ENCODE measurements around the gene CACNA1G.

Gene CACNA1G

GRCh38 chr17:50578173-50578572 is 17.7 kb downstream of the CACNA1G start:
- TF ChIP-seq CTCF (conservative IDR thresholded peaks at IDR 0.05; ENCODE audit: low read length), result no peak
- TF ChIP-seq EZH2phosphoT487 (IDR thresholded peaks at IDR 0.05; ENCODE audit: borderline replicate concordance), result no peak

GRCh38 chr17:50579399-50579798 is 18.9 kb downstream of the CACNA1G start:
- no peaks in the 10 kb centered on the region for H4K20me1 ChIP-seq (ENCODE audit: insufficient read depth, low read length, poor library complexity, severe bottlenecking)
- no peaks in the 10 kb centered on the region for H3K27me3 ChIP-seq (ENCODE audit: insufficient read depth, low read length, poor library complexity, severe bottlenecking)
- H3K4me1 ChIP-seq (ENCODE audit: insufficient read depth, low read length, poor library complexity, severe bottlenecking), result no peaks in the 10 kb centered on the region
- no peaks in the 10 kb centered on the region for H3K9me2 ChIP-seq (replicated peaks; ENCODE audit: low read depth, low read length)
- no peak for TF ChIP-seq EZH2phosphoT487 (IDR thresholded peaks at IDR 0.05; ENCODE audit: borderline replicate concordance)
- TF ChIP-seq CTCF (conservative IDR thresholded peaks at IDR 0.05; ENCODE audit: low read length), result no peak
- no peaks in the 10 kb centered on the region for H3F3A ChIP-seq (ENCODE audit: low read depth)
- H3K9ac ChIP-seq (ENCODE audit: low read depth, low read length, poor library complexity, severe bottlenecking), result no peak overlapping the region
- no peaks in the 10 kb centered on the region for H3K36me3 ChIP-seq (ENCODE audit: insufficient read depth, low read length)
- H2AFZ ChIP-seq (ENCODE audit: low read length), result no peak overlapping the region
- no peak overlapping the region for H3K4me2 ChIP-seq (ENCODE audit: low read depth, low read length, poor library complexity, severe bottlenecking)
- H3K79me2 ChIP-seq (ENCODE audit: insufficient read depth, low read length), result no peaks in the 10 kb centered on the region
- H3K9me3 ChIP-seq (ENCODE audit: insufficient read depth, low read depth, low read length), result no peaks in the 10 kb centered on the region
- no peak overlapping the region for H3K4me3 ChIP-seq (ENCODE audit: low read length, poor library complexity, severe bottlenecking)

More at GRCh38 chr17:50578173-50578572, 17.7 kb downstream of the CACNA1G start:
- Histone ChIP-seq H3K9ac (ENCODE audit: low read depth, low read length, poor library complexity, severe bottlenecking) (no peak overlapping the region), H3K36me3 (ENCODE audit: insufficient read depth, low read length) (no peaks in the 10 kb centered on the region), H3K9me3 (ENCODE audit: insufficient read depth, low read depth, low read length) (no peaks in the 10 kb centered on the region), H3K4me2 (ENCODE audit: low read depth, low read length, poor library complexity, severe bottlenecking) (no peak overlapping the region), H3K9me2 (replicated peaks; ENCODE audit: low read depth, low read length) (no peaks in the 10 kb centered on the region), H3K4me1 (ENCODE audit: insufficient read depth, low read length, poor library complexity, severe bottlenecking) (no peaks in the 10 kb centered on the region), H3F3A (ENCODE audit: low read depth) (no peaks in the 10 kb centered on the region), H2AFZ (ENCODE audit: low read length) (no peak overlapping the region), H3K27me3 (ENCODE audit: insufficient read depth, low read length, poor library complexity, severe bottlenecking) (no peaks in the 10 kb centered on the region), H4K20me1 (ENCODE audit: insufficient read depth, low read length, poor library complexity, severe bottlenecking) (no peaks in the 10 kb centered on the region), H3K4me3 (ENCODE audit: low read length, poor library complexity, severe bottlenecking) (no peak overlapping the region), H3K79me2 (ENCODE audit: insufficient read depth, low read length) (no peaks in the 10 kb centered on the region)

GRCh38 chr17:50580646-50581045 is 20.1 kb downstream of the CACNA1G start:
- Histone ChIP-seq H3K4me3 (ENCODE audit: low read length, poor library complexity, severe bottlenecking) (no peak overlapping the region), H3K9ac (ENCODE audit: low read depth, low read length, poor library complexity, severe bottlenecking) (no peak overlapping the region), H4K20me1 (ENCODE audit: insufficient read depth, low read length, poor library complexity, severe bottlenecking) (no peaks in the 10 kb centered on the region), H2AFZ (ENCODE audit: low read length) (no peak overlapping the region), H3K4me2 (ENCODE audit: low read depth, low read length, poor library complexity, severe bottlenecking) (no peak overlapping the region), H3K36me3 (ENCODE audit: insufficient read depth, low read length) (no peaks in the 10 kb centered on the region), H3F3A (ENCODE audit: low read depth) (no peaks in the 10 kb centered on the region), H3K79me2 (ENCODE audit: insufficient read depth, low read length) (no peaks in the 10 kb centered on the region), H3K9me3 (ENCODE audit: insufficient read depth, low read depth, low read length) (no peaks in the 10 kb centered on the region), H3K4me1 (ENCODE audit: insufficient read depth, low read length, poor library complexity, severe bottlenecking) (no peaks in the 10 kb centered on the region), H3K27me3 (ENCODE audit: insufficient read depth, low read length, poor library complexity, severe bottlenecking) (no peaks in the 10 kb centered on the region), H3K9me2 (replicated peaks; ENCODE audit: low read depth, low read length) (no peaks in the 10 kb centered on the region)
- no peak for TF ChIP-seq EZH2phosphoT487 (IDR thresholded peaks at IDR 0.05; ENCODE audit: borderline replicate concordance)
- TF ChIP-seq CTCF (conservative IDR thresholded peaks at IDR 0.05; ENCODE audit: low read length), result no peak

Measured in Loucy (cell line).